Measurements from ENCODE around the gene SLC26A1.

GRCh38 chr4:1024882-1025545, 31.8 kb upstream of the SLC26A1 start:
- no peak for TF ChIP-seq EZH2phosphoT487 (IDR thresholded peaks at IDR 0.05; ENCODE audit: insufficient read depth, low read depth)
- TF ChIP-seq EZH2 (IDR thresholded peaks at IDR 0.05; ENCODE audit: insufficient read depth, poor library complexity, severe bottlenecking), result no peak
